GM18526 (cell line): ENCODE measurements around the gene TMEM63A.

Source experiments
- POLR2A ChIP-seq: IDR thresholded peaks from 3 replicates; pipeline ENCODE4 v1.6.1; 2011; ENCODE audit not compliant: insufficient read length; ENCODE audit errors: extremely low read depth

The TMEM63A gene

DNA sequence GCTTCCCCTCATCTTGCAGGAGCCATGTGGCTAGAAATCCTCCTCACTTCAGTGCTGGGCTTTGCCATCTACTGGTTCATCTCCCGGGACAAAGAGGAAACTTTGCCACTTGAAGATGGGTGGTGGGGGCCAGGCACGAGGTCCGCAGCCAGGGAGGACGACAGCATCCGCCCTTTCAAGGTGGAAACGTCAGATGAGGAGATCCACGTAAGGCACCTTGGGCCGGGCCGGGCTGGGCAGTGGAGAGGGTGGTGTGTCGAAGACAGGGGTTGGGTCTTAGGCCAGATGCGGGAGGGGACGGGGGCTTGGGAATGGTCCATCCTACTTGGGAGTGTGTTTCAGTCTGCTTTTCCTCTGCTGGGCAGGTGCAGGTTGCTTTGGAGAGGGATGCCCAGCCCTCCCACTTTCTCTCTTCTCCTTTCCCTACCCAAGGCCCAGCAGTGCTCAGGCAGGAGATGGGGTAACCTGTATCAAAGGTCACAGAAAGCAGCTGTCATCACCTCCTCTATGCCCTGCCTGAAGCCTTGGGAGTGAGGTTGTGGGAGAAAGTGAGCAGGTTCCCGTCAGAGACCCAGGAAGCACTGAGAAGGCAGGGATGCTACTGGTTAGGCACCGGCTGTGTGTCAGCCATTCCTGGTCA, 53.4 kb downstream of the TMEM63A start:
- no peak for TF ChIP-seq POLR2A

GRCh38 chr1:225827076-225827475, 55.1 kb downstream of the TMEM63A start:
- TF ChIP-seq POLR2A: no peak

DNA sequence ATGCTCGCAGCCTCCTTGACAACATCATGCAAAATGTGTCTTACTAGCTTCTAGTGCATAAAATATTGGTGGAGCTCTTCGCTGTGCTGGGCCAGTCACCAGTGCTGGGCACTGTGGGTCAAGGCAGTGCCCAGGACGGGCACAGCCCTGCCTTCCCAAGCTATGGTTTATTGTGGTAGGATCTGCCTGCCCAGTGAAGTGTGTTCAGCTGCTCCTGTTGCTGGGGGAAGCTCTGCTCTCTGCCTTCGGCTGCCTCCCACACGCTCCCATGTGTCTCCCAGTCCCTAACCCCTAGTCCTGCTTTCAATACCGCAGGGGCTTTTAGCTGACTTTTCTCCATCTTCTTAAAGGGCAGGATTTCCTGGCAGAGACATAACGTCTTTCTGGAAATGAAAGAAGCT, 56.6 kb downstream of the TMEM63A start:
- no peak for TF ChIP-seq POLR2A

DNA sequence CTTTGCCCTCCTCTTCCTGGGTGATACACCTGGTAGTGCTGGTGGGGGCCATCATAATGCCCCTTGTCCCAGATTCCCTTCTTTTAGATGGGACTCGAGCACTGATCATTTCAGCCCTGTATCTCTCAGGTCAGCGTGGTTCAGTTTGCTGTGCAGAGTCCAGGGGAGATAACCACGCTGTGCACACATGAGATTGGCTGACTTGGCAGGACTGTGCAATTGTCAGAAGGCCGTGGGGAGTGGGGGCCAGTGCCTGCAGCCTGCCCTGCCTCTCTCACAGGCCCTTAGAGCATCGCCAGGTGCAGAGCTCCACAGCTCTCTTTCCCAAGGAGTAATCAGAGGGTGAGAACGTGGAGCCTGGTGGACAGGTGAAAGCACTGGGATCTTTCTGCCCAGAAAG, 57.1 kb downstream of the TMEM63A start:
- no peak for TF ChIP-seq POLR2A

- no peak for TF ChIP-seq POLR2A
Observed at GRCh38 chr1:225824533-225824941, 57.6 kb downstream of the TMEM63A start.

GRCh38 chr1:225823811-225824261, 58.3 kb downstream of the TMEM63A start:
- no peak for TF ChIP-seq POLR2A

GRCh38 chr1:225822655-225823403, 59.4 kb downstream of the TMEM63A start:
- TF ChIP-seq POLR2A: no peak

GRCh38 chr1:225820522-225821120, 61.6 kb downstream of the TMEM63A start:
- TF ChIP-seq POLR2A: no peak

GRCh38 chr1:225819346-225820192, 62.6 kb downstream of the TMEM63A start:
- TF ChIP-seq POLR2A: no peak

- TF ChIP-seq POLR2A: no peak
Observed at GRCh38 chr1:225818229-225818628, 64.0 kb downstream of the TMEM63A start.

DNA sequence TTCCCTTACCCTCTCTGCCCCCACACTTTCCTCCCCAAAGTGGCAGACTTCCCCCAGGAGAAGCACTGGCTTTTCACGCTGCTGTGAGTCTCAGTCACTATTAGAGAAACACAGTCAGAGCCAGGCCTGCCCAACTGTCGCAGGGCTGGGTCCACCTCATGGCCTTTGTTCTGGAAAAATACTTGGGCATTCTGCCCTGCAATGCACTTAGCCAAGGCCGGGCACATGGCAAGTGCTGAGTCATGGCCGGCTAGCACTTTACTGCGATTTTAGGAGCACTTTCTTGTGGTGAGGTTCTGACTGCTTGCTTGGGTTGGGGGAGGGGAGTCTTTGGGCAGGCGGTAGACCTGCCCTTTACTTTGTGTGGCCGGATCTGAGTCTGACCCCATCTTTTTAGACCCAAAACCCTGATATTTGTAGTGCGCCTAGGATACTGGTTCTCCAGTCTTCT, 64.5 kb downstream of the TMEM63A start:
- TF ChIP-seq POLR2A: no peak

DNA sequence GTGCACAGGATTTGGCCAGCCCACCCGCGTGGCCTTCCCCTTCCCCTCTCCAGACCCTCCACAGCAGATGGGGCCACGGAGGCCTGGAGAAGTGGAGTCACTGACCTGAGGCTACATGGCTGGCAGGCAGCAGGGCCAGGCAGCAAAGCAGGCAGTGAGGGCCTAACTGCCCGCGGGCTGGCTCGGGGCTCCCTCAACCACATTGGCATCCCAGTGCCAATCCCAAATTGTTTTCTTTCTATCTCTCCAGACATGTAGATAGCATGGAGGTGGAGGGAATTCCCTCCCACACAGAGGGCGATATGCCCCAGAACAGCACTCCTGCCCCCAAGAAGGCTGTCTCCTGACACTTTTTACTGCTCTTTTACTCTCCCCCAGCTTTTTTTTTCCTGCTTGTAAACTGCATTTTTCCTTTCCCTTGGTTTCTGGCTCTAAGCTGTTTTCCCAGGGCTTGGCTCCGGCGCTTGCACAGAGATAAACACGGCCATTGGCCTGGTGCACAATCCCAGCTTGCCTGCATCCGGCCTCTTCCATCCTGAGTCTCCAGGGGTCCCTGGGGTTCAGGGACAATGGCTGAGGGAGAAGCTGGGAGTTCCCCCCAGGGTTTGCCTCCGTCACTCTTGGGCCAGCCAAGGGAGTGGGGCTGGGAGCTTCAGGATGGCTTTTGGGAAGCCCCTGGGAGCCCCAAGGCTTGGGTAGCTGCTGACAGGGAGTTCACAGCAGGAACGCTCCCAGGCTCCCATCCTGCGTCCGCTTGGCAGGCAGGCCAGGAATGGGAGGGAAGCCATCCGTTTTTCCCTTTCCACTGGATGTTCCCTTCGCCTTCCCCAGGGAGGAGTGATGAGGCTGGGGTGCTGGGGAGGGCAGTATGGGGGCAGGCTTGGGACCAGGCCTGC, 65.3 kb downstream of the TMEM63A start:
- TF ChIP-seq POLR2A: no peak

DNA sequence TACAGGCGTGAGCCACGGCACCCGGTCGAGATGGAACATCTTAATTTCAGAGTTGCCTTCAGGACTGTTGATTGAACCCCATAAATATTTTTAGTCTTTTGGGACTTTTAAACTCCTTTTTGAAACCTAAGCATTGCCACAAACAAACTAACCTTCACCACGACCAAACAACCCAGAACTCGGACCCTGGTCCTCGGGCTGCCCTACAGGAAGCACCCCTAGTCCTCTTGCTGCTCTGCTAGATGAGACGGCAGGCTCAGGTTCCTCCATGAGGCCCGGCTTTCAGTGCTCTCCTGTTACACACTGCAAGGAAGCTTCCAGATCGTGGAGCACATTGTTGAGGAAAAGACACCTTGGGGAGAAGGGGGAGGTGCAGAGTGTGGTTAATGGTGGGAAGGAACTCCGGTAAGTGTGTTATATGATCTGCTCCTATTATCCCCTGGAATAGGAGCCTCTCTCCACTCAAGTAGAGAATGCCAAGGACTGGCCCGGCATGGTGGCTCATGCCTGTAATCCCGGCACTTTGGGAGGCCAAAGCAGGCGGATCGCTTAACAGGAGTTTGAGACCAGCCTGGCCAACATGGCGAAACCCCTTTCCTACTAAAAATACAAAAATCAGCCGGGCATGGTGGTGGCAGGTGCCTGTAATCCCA, 66.5 kb downstream of the TMEM63A start:
- no peak for TF ChIP-seq POLR2A

DNA sequence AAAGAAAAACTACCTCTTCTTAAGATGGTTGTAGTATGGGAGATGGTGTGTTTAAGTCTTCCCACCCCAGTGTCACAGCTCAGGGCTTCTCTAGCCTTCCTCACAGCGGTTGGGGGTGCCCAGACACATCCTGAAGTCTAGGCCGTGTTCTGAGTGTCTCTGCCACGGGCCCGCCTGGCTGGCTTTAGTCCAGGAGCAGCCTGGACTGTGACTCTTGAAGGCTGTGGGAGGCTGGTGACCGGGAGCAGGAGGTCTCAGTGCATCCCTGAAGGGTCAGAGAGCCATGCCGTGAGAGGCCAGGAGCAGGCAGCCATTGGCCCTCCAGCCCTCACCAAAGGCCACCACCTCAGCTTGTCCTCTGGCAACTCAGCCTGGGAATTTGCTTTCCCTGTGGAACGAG, 67.8 kb downstream of the TMEM63A start:
- TF ChIP-seq POLR2A: no peak
